HEK293T (cell line): ENCODE data around the gene ZNF792.

Source experiments
- ARNT ChIP-seq: fragments of 450-650 bp; IDR thresholded peaks from 2 replicates; pipeline ENCODE4 v1.6.1; 2017; ENCODE audit warnings: mild to moderate bottlenecking
- BHLHE40 ChIP-seq: fragments of 450-650 bp; IDR thresholded peaks from 2 replicates; pipeline ENCODE4 v1.6.1; 2016; ENCODE audit warnings: mild to moderate bottlenecking, moderate library complexity, borderline replicate concordance
- FOXA1 ChIP-seq: fragments of 450-650 bp; IDR thresholded peaks from 2 replicates; pipeline ENCODE4 v1.6.1; 2016; ENCODE audit warnings: mild to moderate bottlenecking
- FOXM1 ChIP-seq: fragments of 450-650 bp; IDR thresholded peaks from 2 replicates; pipeline ENCODE4 v1.6.1; 2017; ENCODE audit warnings: mild to moderate bottlenecking, borderline replicate concordance
- LEF1 ChIP-seq: fragments of 450-650 bp; IDR thresholded peaks from 2 replicates; pipeline ENCODE4 v1.6.1; 2017; ENCODE audit warnings: mild to moderate bottlenecking, borderline replicate concordance
- SP1 ChIP-seq: fragments of 450-650 bp; IDR thresholded peaks from 2 replicates; pipeline ENCODE4 v1.6.1; 2017
- SUZ12 ChIP-seq: fragments of 450-650 bp; IDR thresholded peaks from 2 replicates; pipeline ENCODE4 v1.6.1; 2016; ENCODE audit warnings: mild to moderate bottlenecking

DNA sequence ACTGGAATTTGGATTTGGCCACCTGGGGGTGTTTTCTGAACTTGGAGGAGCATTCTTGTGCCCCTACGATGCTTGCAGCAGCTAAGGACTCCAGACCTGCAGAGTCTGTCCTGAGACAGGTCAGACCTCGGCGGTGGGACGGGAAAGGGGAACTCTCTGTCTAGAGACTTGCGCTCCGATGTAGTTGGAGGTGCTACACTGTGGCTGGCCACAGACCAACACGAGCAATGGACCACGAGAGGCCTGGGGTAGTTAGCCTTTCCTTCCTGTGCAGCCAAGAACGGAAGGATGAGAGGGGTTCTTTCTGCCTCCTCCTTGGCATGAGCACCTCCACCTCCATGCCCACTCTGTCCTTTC is 30.2 kb upstream of the ZNF792 start:
- TF ChIP-seq FOXA1 (no peak), ARNT (no peak), SP1 (no peak), BHLHE40 (no peak), LEF1 (no peak), SUZ12 (no peak), FOXM1 (no peak)
